Measurements from ENCODE around the gene HAUS1.

- no peak for TF ChIP-seq CTCF (IDR thresholded peaks at IDR 0.05)
- TF ChIP-seq EZH2 (IDR thresholded peaks at IDR 0.05; ENCODE audit: borderline replicate concordance, insufficient read depth, low read depth, low read length, poor library complexity, severe bottlenecking) = no peak
Observed at GRCh38 chr18:46060359-46060841, 43.8 kb upstream of the HAUS1 start.
